ENCODE results near the gene ISG15. TPM values are rescaled to one million over a fixed set of nuclear protein-coding genes. Genes with fewer than 3 reads are reported as not detected.
"Not testable (repeated sequence)": the region's sequence is repeated elsewhere in the genome, so short reads cannot be mapped to it uniquely, and the experiment has no call there.

The ISG15 gene
- total and polyA plus RNA-seq, 2 experiments from 2014 or later: 62.3 to 89.6 TPM

- 82% methylated on average over 15 of the region's 15 CpGs for WGBS (ENCODE audit: low lambda C conversion rate, missing lambda C conversion rate)
- H3K9me2 ChIP-seq (replicated peaks; ENCODE audit: insufficient read depth): no peaks in the 10 kb centered on the region
- H3K79me2 ChIP-seq: no peaks in the 10 kb centered on the region
- H3K4me2 ChIP-seq: no peak overlapping the region
- TF ChIP-seq CTCF (IDR thresholded peaks at IDR 0.05; ENCODE audit: poor library complexity) (no peak), EZH2phosphoT487 (IDR thresholded peaks at IDR 0.05; ENCODE audit: low read depth, severe bottlenecking, unreplicated experiment) (no peak), EZH2 (IDR thresholded peaks at IDR 0.05; ENCODE audit: borderline replicate concordance) (no peak)
- H3K4me3 ChIP-seq: no peak overlapping the region
- H3K27me3 ChIP-seq: peaks cover 21% of the 10 kb centered on the region
- H2AFZ ChIP-seq: no peak overlapping the region
- no peaks in the 10 kb centered on the region for H3K9me3 ChIP-seq (ENCODE audit: low read depth)
- no peak overlapping the region for H3K27ac ChIP-seq
- H4K20me1 ChIP-seq (ENCODE audit: insufficient read depth, poor library complexity, severe bottlenecking): no peaks in the 10 kb centered on the region
- no peaks in the 10 kb centered on the region for H3K36me3 ChIP-seq (replicated peaks; ENCODE audit: insufficient read depth, low read depth)
- peak; percentile 8 for DNase-seq (ENCODE audit: low spot score)
- peaks cover 3% of the 10 kb centered on the region for H3K4me1 ChIP-seq (ENCODE audit: insufficient read depth)
Measured at GRCh38 chr1:993379-993995, 19.8 kb upstream of the ISG15 start.

- DNase-seq (ENCODE audit: low spot score); H3K36me3 ChIP-seq (replicated peaks; ENCODE audit: insufficient read depth, low read depth); H2AFZ ChIP-seq; H3K9me3 ChIP-seq (ENCODE audit: low read depth); H4K20me1 ChIP-seq (ENCODE audit: insufficient read depth, poor library complexity, severe bottlenecking); H3K9me2 ChIP-seq (replicated peaks; ENCODE audit: insufficient read depth); H3K4me1 ChIP-seq (ENCODE audit: insufficient read depth); H3K27ac ChIP-seq; H3K79me2 ChIP-seq; H3K4me2 ChIP-seq; H3K4me3 ChIP-seq: not testable (repeated sequence)
- 92% methylated on average over 6 of the region's 6 CpGs for WGBS (ENCODE audit: low lambda C conversion rate, missing lambda C conversion rate)
- peaks cover 19% of the 10 kb centered on the region for H3K27me3 ChIP-seq
Measured at GRCh38 chr1:994546-994945, 18.8 kb upstream of the ISG15 start.

GRCh38 chr1:995665-996633 lies 17.3 kb upstream of the ISG15 start:
- H3K36me3 ChIP-seq (replicated peaks; ENCODE audit: insufficient read depth, low read depth): no peaks in the 10 kb centered on the region
- no peak overlapping the region for H3K4me3 ChIP-seq
- H3K9me3 ChIP-seq (ENCODE audit: low read depth): no peaks in the 10 kb centered on the region
- DNase-seq (ENCODE audit: low spot score): peak; percentile 32
- 28% methylated on average over 13 of the region's 30 CpGs for WGBS (ENCODE audit: low lambda C conversion rate, missing lambda C conversion rate)
- peak overlapping the region; percentile 35 for H3K4me2 ChIP-seq
- H3K27ac ChIP-seq: no peak overlapping the region
- peaks cover under 1% of the 10 kb centered on the region for H3K79me2 ChIP-seq
- peaks cover 4% of the 10 kb centered on the region for H3K4me1 ChIP-seq (ENCODE audit: insufficient read depth)
- no peaks in the 10 kb centered on the region for H4K20me1 ChIP-seq (ENCODE audit: insufficient read depth, poor library complexity, severe bottlenecking)
- TF ChIP-seq EZH2 (IDR thresholded peaks at IDR 0.05; ENCODE audit: borderline replicate concordance): no peak
- no peak for TF ChIP-seq EZH2phosphoT487 (IDR thresholded peaks at IDR 0.05; ENCODE audit: low read depth, severe bottlenecking, unreplicated experiment)
- TF ChIP-seq CTCF (IDR thresholded peaks at IDR 0.05; ENCODE audit: poor library complexity): no peak
- H3K9me2 ChIP-seq (replicated peaks; ENCODE audit: insufficient read depth): no peaks in the 10 kb centered on the region
- H3K27me3 ChIP-seq: peaks cover 16% of the 10 kb centered on the region
- H2AFZ ChIP-seq: no peak overlapping the region

Measured in hepatocyte (in vitro differentiated cells).